Right ventricle myocardium superior (tissue), 1 donor: Measurements from ENCODE around the gene NCOA1. TPM values are rescaled to one million over a fixed set of nuclear protein-coding genes. Genes with fewer than 3 reads are reported as not detected.
A peak's percentile ranks its signal among the peaks of the same experiment; 100 is the strongest.
"Not testable (repeated sequence)": the region's sequence is repeated elsewhere in the genome, so short reads cannot be mapped to it uniquely, and the experiment has no call there.

Experiments used
- ATAC-seq: fragments of 200-7000 bp; cut with Tn5 transposase; one replicate; pipeline ENCODE4 v1.9.1; 2020; ENCODE audit warnings: mild to moderate bottlenecking; ENCODE audit not compliant: poor library complexity
- DNase-seq: peaks from one replicate; pipeline ENCODE4 v3.0.0-alpha.2; 2020
- intact Hi-C: fragments of 100-400 bp; cut with DNase I; formaldehyde crosslinking; loops from one replicate; pipeline ENCODE4 v1.11.2; 2022
- total RNA-seq: library from RNA; stranded (reverse); fragmentation: NEBNext Ultra II Directional; extraction: Animal tissue kit (Norgen Biotek cat#: 25700); gene quantifications from one replicate; pipeline ENCODE4 v1.2.1, GENCODE V29; 2021
- donor health status: DM: no; HTN: yes; CAD: no; lungs with severe emphysema.

The NCOA1 gene
- total RNA-seq, 1 donor from 2014 or later, result 32.2 TPM

- DNase-seq (no peak), ATAC-seq (no peak)
- intact Hi-C loops, result no loop called here
Observed at GRCh38 chr2:24471662-24472061, 19.4 kb upstream of the NCOA1 start.

GRCh38 chr2:24472416-24472815, 18.6 kb upstream of the NCOA1 start:
- ATAC-seq (no peak), DNase-seq (no peak)
- intact Hi-C loops, result no loop called here

DNA sequence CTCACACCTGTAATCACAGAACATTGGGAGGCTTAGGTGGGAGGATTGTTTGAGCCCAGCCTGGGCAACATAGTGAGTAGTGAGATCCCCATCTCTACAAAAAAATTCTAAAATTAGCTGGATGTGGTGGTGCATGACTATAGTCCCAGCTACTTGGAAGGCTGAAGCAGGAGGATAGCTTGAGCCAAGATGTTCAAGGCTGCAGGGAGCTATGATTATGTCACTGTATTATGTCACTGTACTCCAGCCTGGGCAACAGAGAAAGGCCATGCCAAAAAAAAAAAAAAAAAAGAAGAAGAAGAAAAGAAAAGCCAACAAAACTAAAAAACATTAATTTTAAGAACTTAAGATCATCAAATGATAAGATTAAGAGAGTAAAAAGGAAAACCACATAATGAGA, 17.4 kb upstream of the NCOA1 start:
- intact Hi-C loops, result no loop called here
- no peak for DNase-seq
- ATAC-seq, result no peak

DNA sequence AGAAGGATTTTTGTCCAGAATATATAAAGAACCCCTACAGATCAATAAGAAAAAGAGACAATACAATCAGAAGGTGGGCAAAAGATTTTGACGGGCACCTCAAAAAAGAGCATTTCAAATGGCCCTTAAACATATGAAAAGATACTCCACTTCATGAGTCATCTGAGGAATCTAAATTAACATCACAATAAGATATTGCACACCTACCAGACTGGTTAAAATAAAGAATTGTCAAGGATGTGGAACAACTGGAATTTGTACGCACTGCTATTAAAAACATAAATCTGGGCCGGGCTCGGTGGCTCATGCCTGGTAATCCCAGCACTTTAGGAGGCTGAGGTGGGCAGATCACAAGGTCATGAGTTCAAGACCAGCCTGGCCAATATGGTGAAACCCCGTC, 17.0 kb upstream of the NCOA1 start:
- intact Hi-C loops, result no loop called here
- ATAC-seq (no peak), DNase-seq (no peak)

DNA sequence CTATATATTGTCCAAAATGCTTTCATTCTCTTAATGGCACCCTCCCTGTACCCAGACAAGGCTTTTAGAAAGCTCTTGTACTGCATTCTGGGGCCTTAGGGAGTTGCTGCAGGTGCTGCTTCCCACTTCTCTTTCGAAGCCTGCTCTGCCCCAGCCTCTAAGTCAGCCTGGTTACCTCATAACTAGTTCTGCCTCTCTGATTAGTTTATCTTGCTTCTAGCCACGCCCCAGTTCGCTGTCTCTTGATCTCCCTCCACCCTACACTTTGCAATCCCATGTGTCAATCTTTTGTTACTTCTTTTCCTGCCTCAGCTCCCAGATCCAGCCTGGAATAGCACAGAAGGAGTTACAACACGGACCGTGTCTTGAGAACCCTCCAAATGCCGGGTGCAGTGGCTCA, 13.8 kb upstream of the NCOA1 start:
- DNase-seq (no peak), ATAC-seq (no peak)
- intact Hi-C loops, result no loop called here

GRCh38 chr2:24478243-24478642, 12.8 kb upstream of the NCOA1 start:
- intact Hi-C loops, result no loop called here
- DNase-seq, result no peak

GRCh38 chr2:24480245-24480644, 10.8 kb upstream of the NCOA1 start:
- DNase-seq, result no peak
- no peak for ATAC-seq
- intact Hi-C loops, result no loop called here

More at GRCh38 chr2:24478243-24478642, 12.8 kb upstream of the NCOA1 start:
- no peak for ATAC-seq

DNA sequence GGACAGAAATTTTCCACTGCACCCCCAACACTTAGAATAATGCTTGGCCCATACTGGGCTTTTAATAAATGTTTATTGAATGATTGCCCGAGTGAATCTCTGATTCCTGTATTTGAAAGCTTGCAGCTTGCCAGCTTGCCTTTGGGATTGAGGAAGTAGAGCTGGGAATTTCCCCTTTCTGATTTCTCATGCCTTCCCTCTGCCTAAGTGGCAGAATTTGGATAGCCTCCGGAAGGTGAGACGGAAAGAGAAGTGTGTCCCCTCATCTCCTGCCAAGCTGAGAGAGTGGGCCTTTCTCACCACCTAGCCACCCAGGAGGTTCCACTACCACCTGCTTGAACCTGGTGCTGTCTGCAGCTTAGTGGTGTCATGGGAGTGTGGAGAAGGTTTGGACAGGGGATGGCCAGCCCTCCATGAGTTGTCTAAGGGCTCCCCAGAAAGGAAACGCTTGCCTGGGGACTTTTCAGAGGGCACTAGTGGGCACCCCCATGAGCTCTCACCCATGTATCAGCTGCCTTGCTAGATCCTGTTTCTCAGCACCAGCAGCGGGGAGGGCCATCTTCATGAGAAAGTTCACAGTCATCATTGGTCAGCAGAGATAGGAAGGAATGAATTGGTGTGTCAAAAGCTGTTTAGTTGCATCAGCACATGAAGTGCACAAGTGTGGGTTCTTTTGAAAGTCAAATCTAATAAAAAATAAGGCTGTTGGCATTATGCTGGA, 8.6 kb upstream of the NCOA1 start:
- DNase-seq (no peak), ATAC-seq (peak; percentile 27)
- intact Hi-C loops, result no loop called here

GRCh38 chr2:24482972-24483300, 8.1 kb upstream of the NCOA1 start:
- ATAC-seq (no peak), DNase-seq (no peak)
- intact Hi-C loops, result no loop called here

GRCh38 chr2:24484677-24485076, 6.4 kb upstream of the NCOA1 start:
- ATAC-seq, result not testable (repeated sequence)

DNA sequence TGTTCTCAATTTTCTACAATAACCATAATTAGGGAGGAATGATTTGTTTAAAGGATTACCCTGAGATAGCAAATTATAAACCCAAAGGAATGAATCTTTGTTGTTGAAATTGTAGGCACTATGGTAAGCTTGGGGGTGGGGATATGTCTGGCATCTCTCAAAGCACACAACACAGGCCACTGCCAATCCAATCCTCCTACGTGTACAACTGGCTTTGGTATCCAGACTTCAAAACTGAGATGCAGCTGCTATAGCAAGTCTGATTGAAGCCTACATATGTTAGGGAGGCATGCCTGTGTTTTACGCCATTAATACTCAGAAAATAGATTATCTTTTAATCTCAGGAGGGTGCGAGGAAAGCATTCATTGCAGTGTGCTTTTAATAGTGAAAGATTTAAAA, 5.9 kb upstream of the NCOA1 start:
- intact Hi-C loops, result no loop called here
- ATAC-seq (no peak), DNase-seq (no peak)

More at GRCh38 chr2:24484677-24485076, 6.4 kb upstream of the NCOA1 start:
- DNase-seq, intact Hi-C loops: not testable (repeated sequence)

GRCh38 chr2:24486636-24487205, 4.3 kb upstream of the NCOA1 start:
- no peak for DNase-seq
- ATAC-seq, result no peak
- intact Hi-C loops, result no loop called here

DNA sequence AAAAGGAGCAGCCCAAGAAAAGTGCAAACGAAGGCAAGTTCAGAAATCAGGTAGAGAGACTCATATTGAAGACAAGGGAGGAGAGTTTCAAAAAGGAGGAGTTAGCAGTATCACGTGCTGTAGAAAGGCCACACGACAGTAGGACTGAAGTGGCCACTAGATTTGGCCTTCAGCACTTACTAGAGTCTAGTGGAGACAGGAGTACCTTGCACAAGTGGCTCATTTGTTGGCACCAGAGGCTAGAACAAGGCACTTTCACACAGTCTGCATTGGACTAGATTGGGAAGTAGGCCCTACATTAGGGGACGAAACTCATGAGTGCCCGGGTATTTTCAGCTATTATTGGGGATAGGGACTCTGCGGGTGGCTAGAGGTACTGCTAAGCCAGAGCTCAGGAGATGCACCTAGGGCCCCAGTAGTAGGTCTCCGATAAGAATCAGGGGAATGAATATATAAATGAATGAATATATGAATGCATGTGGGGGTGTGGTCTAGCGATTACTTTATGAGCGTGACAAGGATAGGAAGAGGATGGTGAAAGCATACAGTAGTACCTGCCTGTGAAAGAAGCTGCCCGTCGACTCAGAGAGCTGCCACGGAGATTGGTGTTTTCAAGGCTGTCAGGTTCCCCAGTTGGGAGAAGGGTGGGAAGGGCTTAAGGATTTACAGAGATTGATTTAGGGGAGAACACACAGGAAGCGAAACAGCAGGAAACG, 1.4 kb upstream of the NCOA1 start:
- DNase-seq (no peak), ATAC-seq (no peak)
- intact Hi-C loops, result loop anchor here (5.0 to 10.0 kb wide), 3 partner anchors 52 to 303 kb away; partner anchors contain the start of genes CENPO and PTRHD1

GRCh38 chr2:24490181-24490689, 819 bp upstream of the NCOA1 start:
- intact Hi-C loops, result loop anchor here (5.0 to 10.0 kb wide), 3 partner anchors 53 to 302 kb away; partner anchors contain the start of genes CENPO and PTRHD1
- no peak for DNase-seq
- no peak for ATAC-seq

DNA sequence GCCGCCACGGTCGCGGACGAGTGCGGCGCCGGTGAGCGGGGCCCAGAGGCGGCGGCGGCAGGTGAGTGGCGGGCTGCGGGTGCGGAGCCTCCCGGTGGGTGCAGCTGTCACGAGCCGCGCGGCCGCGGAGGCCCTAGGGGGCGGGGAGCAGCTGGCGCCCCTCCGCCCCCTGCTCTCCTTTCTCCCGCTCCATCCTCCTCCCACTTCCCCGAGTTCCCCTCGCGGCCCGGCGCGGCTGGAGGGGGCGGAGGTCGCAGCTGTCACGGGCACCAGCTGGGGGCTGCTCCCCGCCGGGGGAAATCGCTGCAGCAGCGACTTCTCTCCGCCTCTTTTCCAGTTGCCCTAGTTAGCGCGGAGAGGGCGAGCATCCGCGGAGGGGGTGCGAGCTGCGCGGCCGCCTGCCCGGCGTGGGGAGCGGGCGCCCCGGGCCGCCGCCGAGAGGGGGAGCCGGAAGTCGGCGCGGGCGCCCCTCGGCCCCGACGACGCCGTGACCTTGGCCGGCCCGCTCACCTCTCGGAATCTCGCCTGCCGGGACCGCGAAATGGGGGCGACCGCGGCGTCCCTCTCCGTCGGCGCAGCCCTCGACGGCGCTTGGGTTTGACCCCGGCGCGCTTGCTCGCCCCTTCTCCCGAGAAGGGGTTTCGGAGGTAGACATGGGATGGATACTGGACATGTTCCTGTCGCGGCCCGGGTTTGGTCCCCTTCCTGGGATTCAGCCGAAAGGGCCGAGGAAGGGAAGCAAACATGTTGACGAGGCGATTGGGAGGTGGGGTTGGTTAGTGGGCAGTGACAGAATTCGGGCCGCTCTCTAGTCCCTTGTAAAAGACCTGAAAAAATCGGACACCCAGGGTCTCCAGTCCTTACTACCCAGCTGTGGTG, 727 bp downstream of the NCOA1 start:
- ATAC-seq, result peak; percentile 42
- DNase-seq, result peak; percentile 72
- intact Hi-C loops, result loop anchor here (5.0 to 10.0 kb wide), 3 partner anchors 54 to 301 kb away; partner anchors contain the start of genes CENPO and PTRHD1

DNA sequence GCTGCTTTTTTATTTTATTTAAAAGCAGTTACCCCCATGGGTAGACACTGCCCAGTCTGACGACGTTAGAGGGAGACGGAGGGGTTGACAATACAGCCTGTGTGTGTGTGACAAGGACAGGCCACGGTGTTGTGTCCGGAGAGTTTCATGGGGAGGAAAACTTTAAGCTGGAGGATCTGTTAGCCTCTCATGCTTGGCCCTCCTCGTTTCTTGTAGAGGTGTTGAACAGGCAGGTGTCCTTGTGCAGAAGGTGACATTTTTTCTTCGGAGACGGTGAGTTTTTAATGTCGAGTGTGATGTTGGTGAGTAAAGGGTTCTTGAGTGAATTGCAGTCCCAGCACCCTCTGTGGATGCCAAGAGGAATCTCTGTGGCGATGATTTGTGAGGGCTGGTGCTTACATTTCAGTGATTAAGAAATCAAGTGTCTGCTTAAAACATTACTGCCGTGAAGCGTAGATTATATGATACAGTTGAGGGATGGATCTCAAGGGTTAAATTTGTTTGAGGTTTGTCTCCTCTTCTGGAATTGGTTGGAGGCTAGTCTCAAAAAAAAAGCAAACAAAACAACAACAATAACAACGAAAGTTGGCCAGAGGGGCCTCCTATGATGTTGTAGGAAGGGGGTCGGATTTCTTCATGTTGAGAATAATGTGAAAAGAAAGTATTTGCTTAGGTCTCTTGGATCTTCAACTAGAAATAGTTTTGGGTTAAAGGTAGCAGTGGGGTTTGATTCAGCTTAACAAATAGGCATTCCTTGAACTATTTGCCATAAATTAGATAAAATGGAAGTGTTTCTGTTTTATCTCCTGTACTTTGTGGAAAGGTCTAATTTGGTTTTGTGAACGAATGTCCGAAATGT, 1.6 kb downstream of the NCOA1 start:
- DNase-seq (no peak), ATAC-seq (peak; percentile 16)
- intact Hi-C loops, result loop anchor here (5.0 to 10.0 kb wide), 3 partner anchors 55 to 300 kb away; partner anchors contain the start of genes CENPO and PTRHD1

DNA sequence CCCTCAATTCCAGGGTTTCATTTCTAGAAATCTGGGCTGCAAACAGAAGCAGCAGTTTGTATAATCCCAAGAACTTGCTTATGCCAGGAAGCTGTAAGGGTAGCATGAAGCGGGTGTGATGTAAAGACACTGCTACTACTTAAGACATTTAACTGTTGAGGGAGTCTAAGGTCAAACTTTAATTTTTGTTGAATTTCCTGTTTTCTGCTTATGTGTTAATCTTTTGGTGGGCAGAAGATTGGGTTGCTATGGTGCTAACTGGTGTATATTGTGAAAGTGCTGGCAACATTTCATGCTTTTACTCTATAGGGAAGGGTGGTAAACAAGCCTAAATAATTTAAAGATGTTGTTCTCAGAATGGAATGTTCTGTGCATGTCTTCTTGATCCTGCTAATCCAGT, 2.7 kb downstream of the NCOA1 start:
- no peak for ATAC-seq
- DNase-seq, result no peak
- intact Hi-C loops, result loop anchor here (5.0 to 10.0 kb wide), 3 partner anchors 56 to 299 kb away; partner anchors contain the start of genes CENPO and PTRHD1
